Activated CD4-positive, CD25-positive, alpha-beta regulatory T cell treated with anti-CD3 and anti-CD28 coated beads, Interleukin-2, amount 50 U/mL, for 24 hours (primary cell): ENCODE results near the gene TIMP1.

ENCODE experiments used
- ATAC-seq, 2 donors: fragments of 150-1000 bp; cut with Tn5 transposase; one replicate each; pipeline ENCODE4 v1.10.0; 2021; ENCODE audit warnings: mild to moderate bottlenecking in 1 of 2, moderate library complexity in 1 of 2

TIMP1 gene

DNA sequence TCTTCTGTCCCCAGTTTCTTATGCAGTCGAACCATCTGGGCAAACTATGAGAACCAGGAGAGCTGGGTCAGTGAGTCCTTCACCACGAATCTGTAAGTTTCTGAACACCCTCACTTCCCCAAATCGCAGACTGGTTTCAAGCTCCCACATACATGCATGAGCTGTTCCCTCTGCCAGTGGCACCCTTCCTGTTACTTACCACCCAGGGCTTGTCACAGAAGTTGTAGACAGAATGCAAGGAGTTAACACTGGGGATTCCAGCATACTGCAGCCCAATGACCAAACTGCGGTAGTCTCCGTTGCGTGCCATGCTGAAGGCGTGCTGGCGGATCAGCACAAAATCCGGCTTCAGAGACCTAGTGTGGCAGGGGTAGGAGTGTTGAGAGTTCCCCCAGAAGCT lies 22.8 kb downstream of the TIMP1 start:
- ATAC-seq, result no peak

- no peak for ATAC-seq
These were observed 24.9 kb downstream of the TIMP1 start for GRCh38 chrX:47607091-47607490.

GRCh38 chrX:47608130-47608810 lies 26.0 kb downstream of the TIMP1 start:
- ATAC-seq, result no peak

DNA sequence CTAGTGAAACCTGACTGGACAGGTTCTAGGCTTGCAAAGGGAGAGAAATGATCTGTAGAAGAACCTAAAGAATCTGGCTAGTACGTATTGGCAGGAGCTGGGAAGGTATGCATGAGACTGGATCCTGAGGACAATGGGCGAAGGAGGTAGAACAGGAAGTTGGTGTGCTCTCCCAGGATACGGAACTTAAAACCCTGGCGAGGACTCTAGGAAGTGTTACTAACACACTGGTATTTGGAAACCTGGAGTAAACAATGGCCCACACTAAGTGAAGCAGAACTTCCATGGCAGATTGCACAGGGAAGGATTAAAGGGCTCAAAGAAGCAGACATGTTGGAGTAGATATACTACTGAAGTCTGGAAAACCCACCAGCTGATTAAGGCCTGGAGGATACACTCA lies 28.3 kb downstream of the TIMP1 start:
- no peak for ATAC-seq

GRCh38 chrX:47611489-47611888 lies 29.3 kb downstream of the TIMP1 start:
- ATAC-seq, result no peak

GRCh38 chrX:47611926-47612325 lies 29.7 kb downstream of the TIMP1 start:
- no peak for ATAC-seq

DNA sequence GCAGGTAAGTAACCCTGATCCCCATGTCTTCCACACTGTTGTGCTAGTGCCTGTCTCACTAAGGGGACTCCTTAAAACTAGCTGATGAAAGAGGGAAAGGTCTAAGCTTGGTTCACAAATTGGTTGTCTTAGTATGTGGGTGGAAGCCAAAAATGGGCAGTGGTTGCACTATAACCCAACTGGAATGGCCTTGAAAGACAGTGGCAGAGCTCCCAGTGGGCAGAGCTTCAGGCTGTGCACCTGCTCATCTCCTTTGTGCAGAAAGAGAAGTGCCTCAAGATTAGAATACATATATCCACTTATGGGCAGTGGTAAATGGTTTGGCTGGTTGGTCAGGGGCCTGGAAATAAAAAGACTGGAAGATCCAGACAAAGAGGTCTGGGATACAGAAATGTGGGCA lies 30.2 kb downstream of the TIMP1 start:
- no peak for ATAC-seq

DNA sequence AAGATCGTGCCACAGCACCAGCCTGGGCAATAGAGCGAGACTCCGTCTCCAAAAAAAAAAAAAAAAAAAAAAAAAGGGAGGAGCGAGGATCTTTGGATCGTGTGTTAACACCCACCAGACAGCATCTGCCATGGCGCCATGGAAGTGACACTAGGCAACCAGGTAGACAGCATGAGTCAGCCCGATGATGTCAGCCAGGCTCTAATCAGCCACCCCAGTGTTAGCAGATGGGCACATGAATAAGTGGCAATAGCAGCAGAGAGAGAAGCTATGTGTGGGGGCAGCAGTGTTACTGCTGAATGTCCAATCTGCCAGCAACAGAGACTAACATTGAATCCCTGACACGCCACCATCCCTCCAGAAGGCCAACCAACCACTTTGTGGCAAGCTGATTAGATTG lies 30.8 kb downstream of the TIMP1 start:
- no peak for ATAC-seq

DNA sequence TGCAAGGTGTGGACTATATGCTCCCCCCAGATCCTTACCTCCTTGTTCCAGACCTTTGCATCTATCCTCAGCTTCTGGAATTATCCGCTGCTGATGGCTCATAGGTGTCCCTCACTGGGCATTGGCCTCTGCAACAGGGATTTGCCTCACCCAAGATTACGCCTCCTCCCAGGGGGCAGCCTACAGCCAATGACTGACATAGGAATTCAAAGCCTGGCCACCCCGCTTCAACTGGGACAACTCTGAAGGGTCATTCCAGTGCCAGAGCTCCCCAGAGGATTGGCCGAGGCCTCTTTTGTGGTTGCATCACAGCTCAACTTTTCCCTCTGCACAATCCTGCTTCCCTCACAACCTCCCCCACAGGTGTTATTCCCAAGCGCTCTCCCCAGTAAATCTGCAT lies 32.4 kb downstream of the TIMP1 start:
- ATAC-seq, result no peak

GRCh38 chrX:47618923-47619485 lies 36.8 kb downstream of the TIMP1 start:
- ATAC-seq, result no peak

GRCh38 chrX:47619486-47620302 lies 37.5 kb downstream of the TIMP1 start, which contains the start of gene SYN1:
SYN1 (minus strand) TSS chrX:47619857; CDS start chrX:47619728, 129 bp downstream.
- peak; percentile 79 to 83 for ATAC-seq

GRCh38 chrX:47620303-47620685 lies 38.1 kb downstream of the TIMP1 start:
- ATAC-seq, result no peak

- ATAC-seq, result no peak
These were observed 39.6 kb downstream of the TIMP1 start for GRCh38 chrX:47621851-47622250.

- peak; percentile 55 to 72 for ATAC-seq
These were observed 41.3 kb downstream of the TIMP1 start for GRCh38 chrX:47623540-47624027.

DNA sequence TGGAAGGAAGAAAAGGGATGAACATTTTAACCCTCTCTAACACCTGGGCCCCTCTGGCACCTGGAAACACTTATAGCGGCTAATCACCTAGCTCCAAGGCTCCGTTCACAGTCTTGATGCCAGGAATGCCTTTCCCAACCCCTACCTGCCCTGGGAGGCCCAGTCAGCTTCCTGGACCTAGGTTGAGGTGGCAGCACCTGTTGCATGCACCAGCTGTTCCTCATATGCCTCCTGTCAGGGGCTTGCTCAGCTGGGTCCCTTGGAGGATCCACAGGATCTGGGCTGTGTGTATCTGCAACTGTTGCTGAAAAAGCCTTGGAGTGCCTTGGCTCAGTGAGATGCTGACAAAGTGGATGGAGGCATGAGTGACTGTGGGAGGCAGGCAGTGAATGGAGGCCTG lies 43.1 kb downstream of the TIMP1 start:
- no peak for ATAC-seq

DNA sequence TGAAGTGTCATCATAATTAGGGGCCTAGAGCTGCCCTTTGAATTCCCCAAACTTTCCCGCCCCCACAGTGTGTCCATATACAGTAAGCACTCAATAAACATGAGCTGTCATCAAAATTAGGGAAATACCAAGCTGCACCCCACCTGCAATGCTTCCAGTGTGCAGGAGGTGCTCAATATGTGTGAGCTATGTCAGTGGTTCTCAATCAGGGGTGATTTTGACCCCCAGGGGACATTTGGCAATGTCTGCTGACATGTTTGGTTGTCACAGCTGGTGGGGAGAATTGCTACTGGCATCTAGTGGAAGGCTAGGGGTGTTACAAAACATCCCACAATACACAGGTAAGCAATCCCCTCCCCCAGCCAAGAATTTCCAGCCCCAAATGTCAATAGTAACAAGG lies 46.7 kb downstream of the TIMP1 start:
- peak in 1 of 2 donors; percentile 17 for ATAC-seq

- ATAC-seq, result peak in 1 of 2 donors; percentile 63
These were observed 47.4 kb downstream of the TIMP1 start, which contains the start of gene CFP for GRCh38 chrX:47629419-47630200. CFP (minus strand) TSS chrX:47629930; CDS start chrX:47629844, 86 bp downstream.

GRCh38 chrX:47631676-47632075 lies 49.4 kb downstream of the TIMP1 start:
- ATAC-seq, result no peak

DNA sequence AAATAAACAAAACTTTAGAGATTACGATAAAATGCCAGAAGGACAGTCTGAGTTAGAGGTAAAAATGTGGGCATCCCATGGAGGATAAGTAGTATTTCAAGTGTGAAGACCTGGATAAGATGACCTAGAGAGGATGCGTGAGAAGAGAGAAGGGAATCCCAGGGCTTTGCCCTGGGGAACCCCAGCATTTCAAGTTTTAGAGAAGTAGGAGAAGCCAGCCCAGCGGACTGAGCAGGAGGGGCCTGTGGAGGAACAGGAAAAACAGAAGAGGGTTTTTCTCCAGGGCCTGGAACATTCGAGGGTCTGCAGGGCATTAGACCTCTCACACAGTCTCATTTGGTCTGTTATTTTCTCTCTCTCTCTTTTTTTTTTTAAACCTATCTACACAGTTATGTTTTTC lies 50.4 kb downstream of the TIMP1 start:
- ATAC-seq, result no peak

- no peak for ATAC-seq
These were observed 51.7 kb downstream of the TIMP1 start for GRCh38 chrX:47633689-47634590.

DNA sequence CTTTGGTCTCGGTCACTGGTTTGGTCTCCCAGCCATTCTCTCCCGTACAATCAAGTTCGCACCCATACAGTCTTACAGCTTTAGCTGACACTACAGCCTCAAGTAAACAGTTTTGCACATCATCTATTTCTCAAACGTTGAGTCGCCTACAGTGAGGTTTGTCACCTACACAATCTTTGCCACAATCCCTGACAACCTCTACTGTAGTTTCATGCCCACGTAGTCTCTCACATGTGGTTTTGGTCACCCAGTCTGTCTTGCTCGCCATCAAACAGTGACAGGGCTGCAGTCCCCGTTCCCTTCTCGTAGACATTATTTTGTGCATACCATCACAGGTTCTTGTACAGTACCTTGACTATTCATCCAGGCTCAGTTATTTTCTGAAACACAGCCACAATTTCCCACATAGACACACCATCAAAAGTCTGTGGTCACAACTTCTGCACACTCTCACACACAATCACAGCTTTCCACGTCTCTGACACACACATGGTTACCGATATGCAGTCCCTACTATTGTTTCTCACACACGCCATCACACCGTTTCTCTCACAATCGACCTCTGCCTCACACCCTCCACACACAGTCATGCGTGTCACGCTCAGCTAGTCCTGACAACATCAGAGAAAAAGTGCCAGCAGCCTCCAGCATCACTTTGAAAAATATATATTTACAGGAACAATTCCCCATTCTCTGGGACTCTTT lies 52.8 kb downstream of the TIMP1 start:
- ATAC-seq, result peak; percentile 15 to 64
